Measurements from ENCODE around the gene MRPL9. TPM values are rescaled to one million over a fixed set of nuclear protein-coding genes. Genes with fewer than 3 reads are reported as not detected.
"Not testable (repeated sequence)": the region's sequence is repeated elsewhere in the genome, so short reads cannot be mapped to it uniquely, and the experiment has no call there.

Gene MRPL9
- total RNA-seq, 1 experiment from 2014 or later, result 80.9 TPM

- peaks cover 5% of the 10 kb centered on the region; the same call in 1 of the 2 replicates for H3K9me3 ChIP-seq (ENCODE audit: insufficient read depth, low read depth)
- H3K4me3 ChIP-seq, result no peak overlapping the region
- H3K79me2 ChIP-seq (ENCODE audit: low read depth), result no peaks in the 10 kb centered on the region
- no peaks in the 10 kb centered on the region for H4K20me1 ChIP-seq (ENCODE audit: insufficient read depth)
- H3K4me2 ChIP-seq, result peak overlapping the region; percentile 60
- DNase-seq, result peak; percentile 58 to 78
- CTCF ChIA-PET, result interaction anchor here (0.6 kb wide), 1 partner anchor 341 kb away, joined by 4 read pairs; no protein-coding TSS in a partner anchor
- no peak overlapping the region for H2AFZ ChIP-seq
- H3K4me1 ChIP-seq (replicated peaks; ENCODE audit: insufficient read depth), result peaks cover 12% of the 10 kb centered on the region
- no peaks in the 10 kb centered on the region for H3K27me3 ChIP-seq (ENCODE audit: insufficient read depth, low read depth)
- no peak overlapping the region for H3K27ac ChIP-seq
- TF ChIP-seq CTCF (conservative IDR thresholded peaks at IDR 0.05) (no peak; the same call in 1 of the 2 replicates), EZH2 (IDR thresholded peaks at IDR 0.05; ENCODE audit: low read depth) (no peak)
- intact Hi-C loops (cut with micrococcal nuclease; ENCODE audit: unreplicated experiment), result loop anchor here (5.0 kb wide), 1 partner anchor 192 kb away; no protein-coding TSS in a partner anchor
- no TSS peak for BruUV-seq (replicated peaks)
- H3K36me3 ChIP-seq (ENCODE audit: low read depth), result no peaks in the 10 kb centered on the region
- no peaks in the 10 kb centered on the region for H3K9me2 ChIP-seq (ENCODE audit: insufficient read depth)
- H3F3A ChIP-seq (ENCODE audit: insufficient read depth, low read depth), result peaks cover 2% of the 10 kb centered on the region; the same call in 1 of the 2 replicates
- POLR2A ChIA-PET (ENCODE audit: unreplicated experiment), result no interaction called here
These were observed 23.5 kb downstream of the MRPL9 start for GRCh38 chr1:151739590-151740355.

GRCh38 chr1:151737479-151737878 lies 25.8 kb downstream of the MRPL9 start:
- no TSS peak for BruUV-seq (replicated peaks)

GRCh38 chr1:151737026-151737425 lies 26.3 kb downstream of the MRPL9 start:
- BruUV-seq (replicated peaks), result no TSS peak
- CTCF ChIA-PET, result no interaction called here

More at GRCh38 chr1:151737479-151737878, 25.8 kb downstream of the MRPL9 start:
- no peaks in the 10 kb centered on the region for H3K9me2 ChIP-seq (ENCODE audit: insufficient read depth)
- no peak overlapping the region for H2AFZ ChIP-seq
- ChIA-PET POLR2A (ENCODE audit: unreplicated experiment) (no interaction called here), CTCF (no interaction called here)
- H3K9me3 ChIP-seq (ENCODE audit: insufficient read depth, low read depth), result peaks cover 5% of the 10 kb centered on the region; the same call in 1 of the 2 replicates
- no peaks in the 10 kb centered on the region for H4K20me1 ChIP-seq (ENCODE audit: insufficient read depth)
- no peaks in the 10 kb centered on the region for H3K36me3 ChIP-seq (ENCODE audit: low read depth)
- peaks cover 4% of the 10 kb centered on the region; the same call in 1 of the 2 replicates for H3F3A ChIP-seq (ENCODE audit: insufficient read depth, low read depth)
- TF ChIP-seq EZH2 (IDR thresholded peaks at IDR 0.05; ENCODE audit: low read depth) (no peak), CTCF (conservative IDR thresholded peaks at IDR 0.05) (no peak)
- no peaks in the 10 kb centered on the region for H3K79me2 ChIP-seq (ENCODE audit: low read depth)
- H3K27ac ChIP-seq, result no peak overlapping the region
- peaks cover 17% of the 10 kb centered on the region for H3K4me1 ChIP-seq (replicated peaks; ENCODE audit: insufficient read depth)
- intact Hi-C loops (cut with micrococcal nuclease; ENCODE audit: unreplicated experiment), result loop anchor here (5.0 kb wide), 1 partner anchor 190 kb away; no protein-coding TSS in a partner anchor
- DNase-seq, result no peak
- no peaks in the 10 kb centered on the region for H3K27me3 ChIP-seq (ENCODE audit: insufficient read depth, low read depth)
- no peak overlapping the region for H3K4me2 ChIP-seq
- H3K4me3 ChIP-seq, result no peak overlapping the region

GRCh38 chr1:151733995-151734394 lies 29.3 kb downstream of the MRPL9 start:
- H3K4me2 ChIP-seq; H3K79me2 ChIP-seq (ENCODE audit: low read depth); H3K9me3 ChIP-seq (ENCODE audit: insufficient read depth, low read depth); H4K20me1 ChIP-seq (ENCODE audit: insufficient read depth); POLR2A ChIA-PET (ENCODE audit: unreplicated experiment); H3K4me1 ChIP-seq (replicated peaks; ENCODE audit: insufficient read depth); H3K36me3 ChIP-seq (ENCODE audit: low read depth); H3K27me3 ChIP-seq (ENCODE audit: insufficient read depth, low read depth); H2AFZ ChIP-seq; H3K27ac ChIP-seq; BruUV-seq (replicated peaks); H3K4me3 ChIP-seq; DNase-seq; H3K9me2 ChIP-seq (ENCODE audit: insufficient read depth); H3F3A ChIP-seq (ENCODE audit: insufficient read depth, low read depth): not testable (repeated sequence)
- intact Hi-C loops (cut with micrococcal nuclease; ENCODE audit: unreplicated experiment), result loop anchor here (2.0 kb wide), 1 partner anchor 433 kb away; no protein-coding TSS in a partner anchor
- CTCF ChIA-PET, result interaction anchor here (1.1 to 1.4 kb wide), 2 partner anchors 198 to 290 kb away, joined by 3 to 4 read pairs; no protein-coding TSS in a partner anchor

More at GRCh38 chr1:151737026-151737425, 26.3 kb downstream of the MRPL9 start:
- H3K4me3 ChIP-seq, result no peak overlapping the region
- H3K27ac ChIP-seq, result no peak overlapping the region
- POLR2A ChIA-PET (ENCODE audit: unreplicated experiment), result no interaction called here
- no peaks in the 10 kb centered on the region for H3K27me3 ChIP-seq (ENCODE audit: insufficient read depth, low read depth)
- no peak for DNase-seq
- H3K79me2 ChIP-seq (ENCODE audit: low read depth), result no peaks in the 10 kb centered on the region
- no peak overlapping the region for H3K4me2 ChIP-seq
- peaks cover 17% of the 10 kb centered on the region for H3K4me1 ChIP-seq (replicated peaks; ENCODE audit: insufficient read depth)
- TF ChIP-seq CTCF (conservative IDR thresholded peaks at IDR 0.05), result no peak
- TF ChIP-seq EZH2 (IDR thresholded peaks at IDR 0.05; ENCODE audit: low read depth), result no peak
- intact Hi-C loops (cut with micrococcal nuclease; ENCODE audit: unreplicated experiment), result loop anchor here (5.0 kb wide), 1 partner anchor 190 kb away; no protein-coding TSS in a partner anchor
- peaks cover 5% of the 10 kb centered on the region; the same call in 1 of the 2 replicates for H3K9me3 ChIP-seq (ENCODE audit: insufficient read depth, low read depth)
- H3F3A ChIP-seq (ENCODE audit: insufficient read depth, low read depth), result peaks cover 4% of the 10 kb centered on the region; the same call in 1 of the 2 replicates
- H3K9me2 ChIP-seq (ENCODE audit: insufficient read depth), result no peaks in the 10 kb centered on the region
- H4K20me1 ChIP-seq (ENCODE audit: insufficient read depth), result no peaks in the 10 kb centered on the region
- no peak overlapping the region for H2AFZ ChIP-seq
- no peaks in the 10 kb centered on the region for H3K36me3 ChIP-seq (ENCODE audit: low read depth)

All from PC-9 (cell line).